CD4-positive, alpha-beta T cell (primary cell): Measurements from ENCODE around the gene LGSN. TPM values are rescaled to one million over a fixed set of nuclear protein-coding genes. Genes with fewer than 3 reads are reported as not detected.

Experiments
- ATAC-seq: fragments of 200-7000 bp; cut with Tn5 transposase; one replicate; pipeline ENCODE4 v1.10.0; 2022; ENCODE audit warnings: mild to moderate bottlenecking; ENCODE audit not compliant: poor library complexity
- CTCF ChIA-PET: fragments of 350-600 bp; sonication (Branson Sonifier 250); formaldehyde crosslinking; loops from one replicate; lab custom pipeline; 2021; ENCODE audit warnings: antibody characterized with exemption, inconsistent platforms; lab: Charles Lee
- POLR2A ChIA-PET: fragments of 350-600 bp; sonication (Branson Sonifier 250); formaldehyde crosslinking; loops from one replicate; lab custom pipeline; 2021; ENCODE audit warnings: antibody characterized with exemption, inconsistent platforms; lab: Charles Lee
- DNase-seq, 14 experiments: peaks; one replicate each; pipeline ENCODE4 v3.0.0-alpha.2; 2013 to 2020; ENCODE audit warnings: mixed read lengths in 2 of 14
- H3K27ac ChIP-seq, 2 donors: one replicate each; pipeline versions ENCODE4 v1.5.1 to v1.7.0; 2013; ENCODE audit warnings: low read length in 2 of 2, low read depth in 1 of 2, mild to moderate bottlenecking in 1 of 2
- H3K27me3 ChIP-seq, 2 experiments: 1 replicate in 1 of 2; 2 replicates in 1 of 2; pipeline versions ENCODE4 v1.6.1 to v1.7.0; 2013; ENCODE audit warnings: low read length in 2 of 2, control low read depth in 1 of 2, mild to moderate bottlenecking in 1 of 2, moderate library complexity in 1 of 2; ENCODE audit not compliant: insufficient read depth in 2 of 2, control insufficient read depth in 1 of 2
- H3K36me3 ChIP-seq: one replicate; pipeline ENCODE4 v1.6.1; 2013; ENCODE audit warnings: low read length, control low read depth; ENCODE audit not compliant: insufficient read depth
- H3K4me1 ChIP-seq: one replicate; pipeline ENCODE4 v1.6.1; 2013; ENCODE audit warnings: low read length, control low read depth; ENCODE audit not compliant: insufficient read depth
- H3K4me3 ChIP-seq: one replicate; pipeline ENCODE4 v1.5.1; 2013; ENCODE audit warnings: mild to moderate bottlenecking, low read length, moderate library complexity
- H3K9me3 ChIP-seq, 2 experiments: 1 replicate in 1 of 2; 2 replicates in 1 of 2; pipeline versions ENCODE4 v1.6.1 to v1.7.0; 2013; ENCODE audit warnings: low read length in 2 of 2, mild to moderate bottlenecking in 2 of 2, control low read depth in 1 of 2, moderate library complexity in 1 of 2; ENCODE audit not compliant: control insufficient read depth in 1 of 2, insufficient read depth in 1 of 2
- H3K27ac Mint-ChIP-seq: one replicate; pipeline ENCODE4 v1.8.0; 2020; ENCODE audit warnings: mixed read lengths
- H3K27me3 Mint-ChIP-seq: one replicate; pipeline ENCODE4 v1.8.0; 2021; ENCODE audit warnings: mixed read lengths
- H3K36me3 Mint-ChIP-seq: one replicate; pipeline ENCODE4 v1.8.0; 2021; ENCODE audit warnings: low read depth, mixed read lengths
- H3K4me1 Mint-ChIP-seq: one replicate; pipeline ENCODE4 v1.8.0; 2021; ENCODE audit warnings: low read depth, mixed read lengths
- H3K4me3 Mint-ChIP-seq: one replicate; pipeline ENCODE4 v1.8.0; 2020; ENCODE audit warnings: mild to moderate bottlenecking, mixed read lengths
- H3K9me3 Mint-ChIP-seq: one replicate; pipeline ENCODE4 v1.8.0; 2020; ENCODE audit warnings: mixed read lengths
- intact Hi-C, 2 experiments: fragments of 100-400 bp; cut with DNase I in 1 of 2; cut with micrococcal nuclease in 1 of 2; formaldehyde crosslinking; loops; one replicate each; pipeline versions ENCODE4 v1.15.1 to v1.9.0; 2023 to 2025; cut with DNase I, micrococcal nuclease
- total RNA-seq, 174 experiments: library from RNA in 2 of 174; stranded (reverse) in 2 of 174; gene quantifications; one replicate each; pipeline ENCODE4 v1.2.3 and lab custom pipeline; 2021 to 2026
- TF ChIP-seq, protein P1 (sequence below): fragments of 200-600 bp; IDR thresholded peaks from one replicate; pipeline ENCODE4 v1.8.0; 2022; ENCODE audit warnings: antibody characterized with exemption, mild to moderate bottlenecking

The LGSN gene
- total RNA-seq, 2 experiments from 2014 or later, result not detected

DNA sequence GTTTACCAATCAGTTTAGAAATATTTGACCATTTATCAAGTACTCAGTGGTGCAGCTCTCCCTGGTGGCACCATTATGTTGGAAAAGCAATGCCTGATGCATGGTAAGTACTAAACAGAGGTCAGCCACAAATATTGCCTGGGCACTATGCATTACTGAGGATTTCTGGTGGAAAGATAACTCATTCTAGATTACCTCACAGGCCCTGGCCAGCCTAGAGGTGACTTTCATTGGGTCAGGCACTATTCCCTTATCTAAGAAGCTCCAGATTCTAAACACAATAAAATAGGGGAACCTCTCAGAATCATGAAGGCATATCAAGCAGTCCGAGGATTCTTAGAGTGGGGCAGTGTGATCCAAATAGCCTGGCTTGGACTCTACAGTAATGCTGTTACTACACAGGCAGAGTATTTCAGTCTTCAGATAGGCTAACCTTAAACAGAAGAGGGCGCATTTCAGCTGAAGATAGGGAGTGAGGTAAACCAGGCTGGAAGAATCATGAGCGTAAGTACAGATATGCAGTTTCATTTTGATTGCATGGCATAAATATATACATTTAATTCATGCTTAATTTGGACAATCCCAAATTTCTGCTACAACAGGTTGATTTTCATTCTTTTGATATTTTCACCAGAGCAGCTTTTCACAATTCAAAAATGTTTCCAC, 12.1 kb downstream of the LGSN start:
- no peak overlapping the region for H3K27ac ChIP-seq
- no peaks in the 10 kb centered on the region for H3K9me3 ChIP-seq
- Mint-ChIP-seq H3K4me3 (no peak overlapping the region), H3K27me3 (peaks cover 4% of the 10 kb centered on the region), H3K27ac (no peak overlapping the region), H3K4me1 (no peaks in the 10 kb centered on the region), H3K9me3 (no peaks in the 10 kb centered on the region), H3K36me3 (no peaks in the 10 kb centered on the region)
- H3K27me3 ChIP-seq, result no peaks in the 10 kb centered on the region
- intact Hi-C loops, result no loop called here
- H3K4me3 ChIP-seq, result no peak overlapping the region
- TF ChIP-seq, protein P1, sequence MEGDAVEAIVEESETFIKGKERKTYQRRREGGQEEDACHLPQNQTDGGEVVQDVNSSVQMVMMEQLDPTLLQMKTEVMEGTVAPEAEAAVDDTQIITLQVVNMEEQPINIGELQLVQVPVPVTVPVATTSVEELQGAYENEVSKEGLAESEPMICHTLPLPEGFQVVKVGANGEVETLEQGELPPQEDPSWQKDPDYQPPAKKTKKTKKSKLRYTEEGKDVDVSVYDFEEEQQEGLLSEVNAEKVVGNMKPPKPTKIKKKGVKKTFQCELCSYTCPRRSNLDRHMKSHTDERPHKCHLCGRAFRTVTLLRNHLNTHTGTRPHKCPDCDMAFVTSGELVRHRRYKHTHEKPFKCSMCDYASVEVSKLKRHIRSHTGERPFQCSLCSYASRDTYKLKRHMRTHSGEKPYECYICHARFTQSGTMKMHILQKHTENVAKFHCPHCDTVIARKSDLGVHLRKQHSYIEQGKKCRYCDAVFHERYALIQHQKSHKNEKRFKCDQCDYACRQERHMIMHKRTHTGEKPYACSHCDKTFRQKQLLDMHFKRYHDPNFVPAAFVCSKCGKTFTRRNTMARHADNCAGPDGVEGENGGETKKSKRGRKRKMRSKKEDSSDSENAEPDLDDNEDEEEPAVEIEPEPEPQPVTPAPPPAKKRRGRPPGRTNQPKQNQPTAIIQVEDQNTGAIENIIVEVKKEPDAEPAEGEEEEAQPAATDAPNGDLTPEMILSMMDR, result no peak
- no peaks in the 10 kb centered on the region for H3K36me3 ChIP-seq
- H3K4me1 ChIP-seq, result no peaks in the 10 kb centered on the region
- ATAC-seq, result no peak
- POLR2A ChIA-PET, result no interaction called here
- CTCF ChIA-PET, result no interaction called here
- DNase-seq, result peak in 1 of 14 experiments; percentile 7

DNA sequence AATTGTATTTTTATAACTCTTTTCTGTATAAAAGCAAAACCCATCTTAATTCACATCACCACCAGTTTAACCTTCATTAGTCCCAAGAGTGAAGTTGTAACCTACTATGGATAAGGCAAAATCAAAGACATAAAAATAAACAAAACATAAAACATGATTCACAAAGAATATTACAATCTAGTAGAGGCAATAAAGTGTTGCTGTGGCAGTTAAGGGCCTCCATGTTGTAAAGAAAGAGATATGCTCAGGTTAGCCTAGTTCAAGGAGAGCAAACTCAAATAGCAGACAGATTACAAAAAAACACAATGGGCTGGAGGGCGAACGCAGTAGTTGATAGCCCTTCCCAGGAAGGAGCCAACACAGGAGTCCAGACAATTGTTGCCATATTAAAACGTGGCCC, 13.4 kb downstream of the LGSN start:
- H3K27me3 ChIP-seq, result no peaks in the 10 kb centered on the region
- Mint-ChIP-seq H3K4me3 (no peak overlapping the region), H3K4me1 (no peaks in the 10 kb centered on the region), H3K9me3 (no peaks in the 10 kb centered on the region), H3K27me3 (no peaks in the 10 kb centered on the region), H3K36me3 (no peaks in the 10 kb centered on the region), H3K27ac (no peak overlapping the region)
- no peaks in the 10 kb centered on the region for H3K36me3 ChIP-seq
- TF ChIP-seq, protein P1, result no peak
- H3K4me3 ChIP-seq, result no peak overlapping the region
- intact Hi-C loops, result no loop called here
- DNase-seq (no peak), ATAC-seq (no peak)
- no peaks in the 10 kb centered on the region for H3K9me3 ChIP-seq
- no peaks in the 10 kb centered on the region for H3K4me1 ChIP-seq
- POLR2A ChIA-PET, result no interaction called here
- CTCF ChIA-PET, result no interaction called here
- no peak overlapping the region for H3K27ac ChIP-seq

DNA sequence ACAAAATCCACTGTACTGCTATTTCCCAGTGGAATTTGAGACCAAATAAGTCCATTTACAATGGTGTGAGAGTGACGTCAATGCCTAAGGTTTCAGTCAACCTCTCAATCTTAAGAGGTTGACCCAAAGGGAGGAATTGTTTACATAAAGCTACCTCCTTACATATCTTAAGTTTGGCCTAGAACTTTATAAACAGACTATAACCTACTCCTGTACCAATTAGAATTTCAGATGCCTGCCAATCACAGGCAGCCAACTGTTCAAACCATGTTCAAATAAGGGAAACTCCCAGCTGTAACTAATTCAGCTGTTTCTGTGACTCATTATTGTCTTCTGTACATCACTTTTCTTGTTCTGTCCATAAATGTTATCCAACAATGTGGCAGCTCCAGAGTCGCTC, 14.5 kb downstream of the LGSN start:
- intact Hi-C loops, result no loop called here
- Mint-ChIP-seq H3K9me3 (no peaks in the 10 kb centered on the region), H3K36me3 (no peaks in the 10 kb centered on the region), H3K4me3 (no peak overlapping the region), H3K4me1 (no peaks in the 10 kb centered on the region), H3K27me3 (no peaks in the 10 kb centered on the region), H3K27ac (no peak overlapping the region)
- TF ChIP-seq, protein P1, result no peak
- Histone ChIP-seq H3K27ac (no peak overlapping the region), H3K4me3 (no peak overlapping the region), H3K27me3 (no peaks in the 10 kb centered on the region), H3K36me3 (no peaks in the 10 kb centered on the region), H3K4me1 (no peaks in the 10 kb centered on the region), H3K9me3 (no peaks in the 10 kb centered on the region)
- ChIA-PET POLR2A (no interaction called here), CTCF (no interaction called here)
- no peak for DNase-seq
- ATAC-seq, result no peak
